GM03348 (cell line): ENCODE results near the gene MACF1.
A peak's percentile ranks its signal among the peaks of the same experiment; 100 is the strongest.
"Not testable (repeated sequence)": the region's sequence is repeated elsewhere in the genome, so short reads cannot be mapped to it uniquely, and the experiment has no call there.

Experiments used
- DNase-seq: peaks from one replicate; pipeline ENCODE4 v3.0.0; 2012; ENCODE audit warnings: low spot score

The MACF1 gene

GRCh38 chr1:39204441-39205081, at the start of gene MACF1:
TSS of gene MACF1 (plus strand) at chr1:39204695. CDS start at chr1:39205023, 328 bp downstream.
- peak; percentile 74 for DNase-seq

GRCh38 chr1:39157304-39157703, 47.2 kb upstream of the MACF1 start:
- DNase-seq: no peak

GRCh38 chr1:39158327-39159086, 46.0 kb upstream of the MACF1 start:
- DNase-seq: no peak

GRCh38 chr1:39159224-39160036, 45.1 kb upstream of the MACF1 start:
- peak; percentile 45 for DNase-seq

GRCh38 chr1:39160703-39161102, 43.8 kb upstream of the MACF1 start:
- peak; percentile 41 for DNase-seq

GRCh38 chr1:39161811-39162210, 42.7 kb upstream of the MACF1 start:
- DNase-seq: not testable (repeated sequence)

- DNase-seq: no peak
Measured at GRCh38 chr1:39163469-39163868, 41.0 kb upstream of the MACF1 start.

- DNase-seq: no peak
Measured at GRCh38 chr1:39164256-39164655, 40.2 kb upstream of the MACF1 start.

- no peak for DNase-seq
Measured at GRCh38 chr1:39165049-39165448, 39.4 kb upstream of the MACF1 start.

GRCh38 chr1:39165488-39165887, 39.0 kb upstream of the MACF1 start:
- DNase-seq: no peak

- DNase-seq: peak; percentile 50
Measured at GRCh38 chr1:39167632-39168209, 36.8 kb upstream of the MACF1 start.

- no peak for DNase-seq
Measured at GRCh38 chr1:39168301-39169080, 36.0 kb upstream of the MACF1 start.

GRCh38 chr1:39170731-39171667, 33.5 kb upstream of the MACF1 start:
- DNase-seq: no peak

GRCh38 chr1:39173119-39173994, 31.1 kb upstream of the MACF1 start:
- peak; percentile 33 for DNase-seq

- DNase-seq: no peak
Measured at GRCh38 chr1:39173995-39174380, 30.5 kb upstream of the MACF1 start.

- no peak for DNase-seq
Measured at GRCh38 chr1:39174390-39175081, 30.0 kb upstream of the MACF1 start.

- no peak for DNase-seq
Measured at GRCh38 chr1:39177706-39178105, 26.8 kb upstream of the MACF1 start.

- peak; percentile 58 for DNase-seq
Measured at GRCh38 chr1:39178541-39179431, 25.7 kb upstream of the MACF1 start.
